HuH-7 (cell line): ENCODE measurements around the gene COX14.
"Not testable (repeated sequence)": the region's sequence is repeated elsewhere in the genome, so short reads cannot be mapped to it uniquely, and the experiment has no call there.

Source experiments
- DNase-seq: peaks from one replicate; pipeline ENCODE4 v3.0.0; 2011; ENCODE audit warnings: low spot score

Gene COX14

DNA sequence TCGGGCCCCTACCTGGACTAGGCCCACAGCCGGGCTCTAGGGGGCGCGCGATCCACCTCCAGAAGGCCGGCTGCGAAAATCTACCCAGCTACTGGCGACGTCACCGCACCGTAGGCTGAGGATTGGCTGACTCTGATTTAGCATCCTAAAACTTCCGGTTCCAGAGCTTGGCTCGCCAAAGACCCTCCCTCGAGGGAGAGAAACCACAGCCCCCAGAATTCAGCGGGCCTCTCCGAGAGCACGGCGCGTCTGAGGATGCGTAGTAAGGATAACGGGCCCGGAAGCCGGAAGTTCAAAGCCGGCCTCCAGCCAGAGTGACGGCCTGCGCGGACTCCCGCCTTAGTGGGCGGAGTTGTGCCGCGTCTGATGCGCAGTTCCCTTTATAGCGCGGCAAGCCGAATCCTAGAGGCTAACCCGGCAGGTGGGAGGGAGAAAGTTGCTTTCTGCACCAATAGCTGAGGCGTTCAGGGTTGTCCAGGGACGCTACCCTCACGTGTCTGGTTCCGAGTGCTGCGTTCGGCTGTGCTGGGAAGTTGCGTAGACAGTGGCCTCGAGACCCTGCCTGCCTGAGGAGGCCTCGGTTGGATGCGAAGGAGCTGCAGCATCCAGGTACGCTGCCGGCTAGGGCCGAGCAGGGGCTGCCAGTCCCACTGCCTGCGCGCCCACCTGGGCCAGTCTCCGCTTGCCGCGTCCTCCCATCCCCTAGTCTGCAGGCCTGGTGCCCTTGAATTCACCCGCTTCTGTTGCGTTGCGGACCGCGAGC, at the start of gene COX14:
COX14 (plus strand) TSS at position 544 of the 763 bp plus-strand sequence. CDS start 7,808 bp downstream, outside the sequence.
- peak; percentile 95 for DNase-seq

- DNase-seq, result no peak
Observed at GRCh38 chr12:50062728-50063460, 49.1 kb upstream of the COX14 start.

DNA sequence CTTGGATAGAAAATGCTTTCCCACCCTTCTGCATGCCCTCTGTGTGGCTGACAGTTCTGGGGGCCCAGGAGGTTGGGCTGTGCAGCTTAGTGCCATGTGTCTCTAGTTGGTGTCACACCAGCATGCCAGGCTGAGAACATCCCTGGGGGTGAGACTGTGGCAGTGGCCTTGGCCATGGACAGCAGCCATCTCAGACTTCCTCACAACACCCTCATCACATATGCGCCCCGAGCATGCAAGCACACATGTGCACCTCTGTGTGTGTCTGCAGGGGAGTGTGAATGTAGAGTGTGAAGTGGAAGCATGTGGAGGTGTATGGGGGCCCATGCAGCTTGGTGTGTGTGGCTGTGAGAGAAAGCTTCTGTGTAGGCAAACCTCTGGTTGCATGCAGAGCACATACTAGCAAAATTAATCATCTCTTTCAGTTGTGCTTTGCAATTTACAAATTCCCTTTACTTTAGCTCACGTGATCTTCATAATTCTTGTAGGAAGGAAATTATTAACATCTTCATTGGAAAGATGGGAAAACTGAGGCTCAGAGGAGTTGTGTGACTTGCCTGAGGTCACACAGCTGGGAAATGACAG, 46.2 kb upstream of the COX14 start:
- no peak for DNase-seq

GRCh38 chr12:50066402-50066801, 45.6 kb upstream of the COX14 start:
- no peak for DNase-seq

DNA sequence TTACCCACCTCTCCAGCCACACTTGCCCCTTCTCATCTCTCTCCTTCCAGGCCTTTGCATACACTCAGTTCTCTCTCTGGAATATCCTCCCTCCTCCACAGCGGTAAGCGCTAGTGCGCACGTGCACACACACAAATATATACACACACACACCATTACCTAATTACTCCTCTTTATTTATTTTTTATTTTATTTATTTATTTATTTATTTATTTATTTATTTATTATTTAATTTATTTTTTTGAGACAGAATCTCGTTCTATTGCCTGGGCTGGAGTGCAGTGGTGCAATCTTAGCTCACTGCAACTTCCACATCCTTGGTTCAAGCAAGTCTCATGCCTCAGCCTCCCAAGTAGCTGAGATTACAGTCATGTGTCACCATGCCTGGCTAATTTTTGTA, 43.0 kb upstream of the COX14 start:
- no peak for DNase-seq

- no peak for DNase-seq
Observed at GRCh38 chr12:50069539-50069938, 42.5 kb upstream of the COX14 start.

DNA sequence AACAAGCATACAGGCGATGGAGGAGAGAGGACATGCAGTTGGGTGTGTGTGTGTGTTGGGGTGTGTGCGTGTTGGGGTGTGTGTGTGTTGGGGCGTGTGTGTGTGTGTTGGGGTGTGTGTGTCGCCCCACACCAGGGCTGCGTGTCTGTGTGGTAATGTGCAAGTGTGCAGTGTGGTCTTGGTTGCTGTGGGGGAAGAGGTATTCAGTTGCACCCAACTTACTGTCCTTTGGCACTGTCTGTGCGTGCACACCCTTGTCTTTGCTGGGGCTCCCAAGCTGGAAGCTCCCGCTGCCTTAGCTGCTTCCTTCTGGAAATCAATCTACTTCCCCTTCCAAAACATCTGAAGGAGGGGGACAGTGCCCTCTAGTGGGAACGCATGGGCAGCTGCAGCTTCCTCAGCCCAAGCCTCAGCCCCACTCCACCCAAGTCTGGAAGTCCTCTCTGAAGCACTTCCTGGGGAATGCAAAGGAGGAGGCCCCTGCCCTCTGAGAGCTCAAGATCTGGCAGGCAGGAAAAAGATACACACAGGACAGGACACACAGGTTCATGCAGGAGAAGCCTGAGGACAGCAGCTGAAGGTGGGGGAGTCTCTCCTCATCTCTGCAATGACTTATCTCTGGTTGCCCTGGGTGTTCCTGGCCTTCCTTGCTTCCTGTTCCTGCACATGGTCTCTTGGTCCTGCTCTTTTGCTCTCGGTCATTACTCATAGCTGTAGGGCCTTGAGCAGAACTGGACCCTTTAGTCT, 41.5 kb upstream of the COX14 start:
- DNase-seq, result peak; percentile 85

DNA sequence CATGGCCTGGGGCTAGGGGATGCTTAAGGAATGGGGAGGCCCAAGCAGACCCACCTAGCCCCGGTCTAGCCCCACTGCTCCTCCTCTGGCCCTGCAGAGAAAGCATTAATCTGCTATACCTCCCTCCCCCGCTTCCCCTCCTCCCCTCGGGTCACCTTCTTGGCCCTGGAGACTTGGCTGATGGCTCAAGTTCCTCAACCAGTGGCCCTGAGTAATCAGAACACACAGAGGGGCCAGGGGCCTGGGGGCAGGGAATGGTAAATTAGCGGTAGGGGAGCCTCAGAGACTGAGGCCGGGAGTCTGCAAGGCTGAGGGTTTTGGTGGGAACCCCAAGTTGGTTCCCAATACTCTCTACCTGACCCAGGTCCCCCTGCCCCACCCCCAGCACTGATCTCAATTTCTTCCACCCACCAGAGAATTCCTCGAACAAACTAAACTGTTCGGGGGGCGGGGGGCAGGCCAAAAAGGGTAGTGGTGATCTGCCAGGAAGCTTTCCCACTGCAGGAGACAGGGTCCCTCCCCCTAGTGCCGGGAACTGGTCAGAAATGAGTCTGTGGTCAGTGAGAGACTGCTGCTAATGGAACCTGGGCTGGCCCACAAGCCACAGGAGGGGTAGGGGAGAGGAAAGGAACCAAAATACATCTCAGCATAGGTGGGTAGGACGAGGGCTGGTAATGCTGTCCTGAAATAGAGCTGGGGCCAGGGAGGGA, 39.7 kb upstream of the COX14 start:
- DNase-seq, result no peak

- DNase-seq, result no peak
Observed at GRCh38 chr12:50073206-50073605, 38.8 kb upstream of the COX14 start.

- DNase-seq, result no peak
Observed at GRCh38 chr12:50073712-50074111, 38.3 kb upstream of the COX14 start.

GRCh38 chr12:50074936-50075807, 36.9 kb upstream of the COX14 start:
- peak; percentile 94 for DNase-seq

GRCh38 chr12:50075808-50076170, 36.2 kb upstream of the COX14 start:
- no peak for DNase-seq

DNA sequence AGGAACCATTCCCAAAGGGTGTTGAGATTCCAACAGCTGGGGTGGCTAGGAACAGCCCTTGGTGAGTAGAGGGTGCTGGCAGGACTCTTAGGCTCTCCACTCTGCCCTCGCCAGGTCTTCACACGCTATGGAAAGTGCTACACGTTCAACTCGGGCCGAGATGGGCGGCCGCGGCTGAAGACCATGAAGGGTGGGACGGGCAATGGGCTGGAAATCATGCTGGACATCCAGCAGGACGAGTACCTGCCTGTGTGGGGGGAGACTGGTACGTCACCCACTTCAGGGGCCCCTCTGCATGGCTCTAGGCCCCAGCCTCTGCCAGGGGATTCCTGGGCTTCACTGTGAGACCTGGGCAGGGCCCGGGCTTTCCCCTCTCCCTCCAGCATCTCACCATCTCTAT, 34.9 kb upstream of the COX14 start:
- no peak for DNase-seq

DNA sequence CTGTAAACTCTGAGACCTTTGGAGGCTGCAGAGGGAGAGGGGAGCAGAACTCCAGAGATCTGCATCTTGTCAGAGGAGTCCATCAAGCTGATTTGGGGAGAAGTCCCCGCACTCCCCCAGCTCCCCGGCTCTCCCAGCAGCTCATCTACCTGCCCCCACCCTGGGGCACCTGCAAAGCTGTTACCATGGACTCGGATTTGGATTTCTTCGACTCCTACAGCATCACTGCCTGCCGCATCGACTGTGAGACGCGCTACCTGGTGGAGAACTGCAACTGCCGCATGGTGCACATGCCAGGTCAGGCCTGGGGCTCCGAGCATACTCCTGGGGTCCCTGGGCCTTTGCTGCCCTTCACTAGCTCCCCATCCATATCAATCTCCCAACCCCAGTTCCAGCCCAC, 33.8 kb upstream of the COX14 start:
- no peak for DNase-seq

GRCh38 chr12:50079771-50080170, 32.3 kb upstream of the COX14 start:
- no peak for DNase-seq

GRCh38 chr12:50081096-50081808, 30.8 kb upstream of the COX14 start:
- no peak for DNase-seq

- peak; percentile 70 for DNase-seq
Observed at GRCh38 chr12:50082644-50083043, 29.4 kb upstream of the COX14 start.

GRCh38 chr12:50083301-50083700, 28.7 kb upstream of the COX14 start:
- DNase-seq, result no peak

- not testable (repeated sequence) for DNase-seq
Observed at GRCh38 chr12:50084409-50084774, 27.6 kb upstream of the COX14 start.
